ENCODE measurements around the gene YES1.

DNA sequence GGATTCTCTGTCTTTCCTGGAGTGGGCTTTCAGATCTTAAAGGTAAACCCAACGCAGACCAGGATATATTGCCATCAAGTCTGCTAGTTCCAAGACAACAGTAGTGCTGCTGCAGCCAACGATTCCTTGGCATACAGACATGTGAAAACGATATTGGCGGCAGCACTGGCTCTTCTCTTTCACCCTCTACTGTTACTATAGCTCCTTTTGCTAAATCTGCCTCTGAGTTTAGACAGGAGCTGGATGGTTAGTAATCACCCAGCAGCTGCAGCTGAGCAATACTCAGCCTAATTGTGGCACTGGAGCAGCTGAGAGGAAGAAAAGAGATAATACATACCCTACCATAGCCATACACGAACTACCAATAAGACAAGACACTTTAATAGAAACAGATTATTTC, 4.0 kb downstream of the YES1 start:
- TF ChIP-seq, protein P1, sequence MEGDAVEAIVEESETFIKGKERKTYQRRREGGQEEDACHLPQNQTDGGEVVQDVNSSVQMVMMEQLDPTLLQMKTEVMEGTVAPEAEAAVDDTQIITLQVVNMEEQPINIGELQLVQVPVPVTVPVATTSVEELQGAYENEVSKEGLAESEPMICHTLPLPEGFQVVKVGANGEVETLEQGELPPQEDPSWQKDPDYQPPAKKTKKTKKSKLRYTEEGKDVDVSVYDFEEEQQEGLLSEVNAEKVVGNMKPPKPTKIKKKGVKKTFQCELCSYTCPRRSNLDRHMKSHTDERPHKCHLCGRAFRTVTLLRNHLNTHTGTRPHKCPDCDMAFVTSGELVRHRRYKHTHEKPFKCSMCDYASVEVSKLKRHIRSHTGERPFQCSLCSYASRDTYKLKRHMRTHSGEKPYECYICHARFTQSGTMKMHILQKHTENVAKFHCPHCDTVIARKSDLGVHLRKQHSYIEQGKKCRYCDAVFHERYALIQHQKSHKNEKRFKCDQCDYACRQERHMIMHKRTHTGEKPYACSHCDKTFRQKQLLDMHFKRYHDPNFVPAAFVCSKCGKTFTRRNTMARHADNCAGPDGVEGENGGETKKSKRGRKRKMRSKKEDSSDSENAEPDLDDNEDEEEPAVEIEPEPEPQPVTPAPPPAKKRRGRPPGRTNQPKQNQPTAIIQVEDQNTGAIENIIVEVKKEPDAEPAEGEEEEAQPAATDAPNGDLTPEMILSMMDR (IDR thresholded peaks at IDR 0.05): no peak
- TF ChIP-seq POLR2AphosphoS5 (IDR thresholded peaks at IDR 0.05): no peak
